HG02642 (cell line): ENCODE data around the gene NGFR.

Source experiments
- ATAC-seq: cut with Tn5 transposase; IDR thresholded peaks from one replicate; pipeline ENCODE4 v1.9.1; 2021; ENCODE audit warnings: mild to moderate bottlenecking; ENCODE audit not compliant: unreplicated experiment, poor library complexity

Gene NGFR

GRCh38 chr17:49513044-49513395, 17.9 kb downstream of the NGFR start:
- no peak for ATAC-seq

DNA sequence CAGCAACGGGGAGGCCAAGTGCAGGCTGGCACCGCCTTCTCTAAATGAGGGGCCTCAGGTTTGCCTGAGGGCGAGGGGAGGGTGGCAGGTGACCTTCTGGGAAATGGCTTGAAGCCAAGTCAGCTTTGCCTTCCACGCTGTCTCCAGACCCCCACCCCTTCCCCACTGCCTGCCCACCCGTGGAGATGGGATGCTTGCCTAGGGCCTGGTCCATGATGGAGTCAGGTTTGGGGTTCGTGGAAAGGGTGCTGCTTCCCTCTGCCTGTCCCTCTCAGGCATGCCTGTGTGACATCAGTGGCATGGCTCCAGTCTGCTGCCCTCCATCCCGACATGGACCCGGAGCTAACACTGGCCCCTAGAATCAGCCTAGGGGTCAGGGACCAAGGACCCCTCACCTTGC, 18.5 kb downstream of the NGFR start:
- ATAC-seq = no peak

DNA sequence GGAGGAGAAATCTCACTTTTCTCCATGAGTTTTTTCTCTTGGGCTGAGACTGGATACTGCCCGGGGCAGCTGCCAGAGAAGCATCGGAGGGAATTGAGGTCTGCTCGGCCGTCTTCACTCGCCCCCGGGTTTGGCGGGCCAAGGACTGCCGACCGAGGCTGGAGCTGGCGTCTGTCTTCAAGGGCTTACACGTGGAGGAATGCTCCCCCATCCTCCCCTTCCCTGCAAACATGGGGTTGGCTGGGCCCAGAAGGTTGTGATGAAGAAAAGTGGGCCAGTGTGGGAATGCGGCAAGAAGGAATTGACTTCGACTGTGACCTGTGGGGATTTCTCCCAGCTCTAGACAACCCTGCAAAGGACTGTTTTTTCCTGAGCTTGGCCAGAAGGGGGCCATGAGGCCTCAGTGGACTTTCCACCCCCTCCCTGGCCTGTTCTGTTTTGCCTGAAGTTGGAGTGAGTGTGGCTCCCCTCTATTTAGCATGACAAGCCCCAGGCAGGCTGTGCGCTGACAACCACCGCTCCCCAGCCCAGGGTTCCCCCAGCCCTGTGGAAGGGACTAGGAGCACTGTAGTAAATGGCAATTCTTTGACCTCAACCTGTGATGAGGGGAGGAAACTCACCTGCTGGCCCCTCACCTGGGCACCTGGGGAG, 19.1 kb downstream of the NGFR start:
- no peak for ATAC-seq

GRCh38 chr17:49515196-49515770, 20.2 kb downstream of the NGFR start:
- peak; percentile 69 for ATAC-seq

DNA sequence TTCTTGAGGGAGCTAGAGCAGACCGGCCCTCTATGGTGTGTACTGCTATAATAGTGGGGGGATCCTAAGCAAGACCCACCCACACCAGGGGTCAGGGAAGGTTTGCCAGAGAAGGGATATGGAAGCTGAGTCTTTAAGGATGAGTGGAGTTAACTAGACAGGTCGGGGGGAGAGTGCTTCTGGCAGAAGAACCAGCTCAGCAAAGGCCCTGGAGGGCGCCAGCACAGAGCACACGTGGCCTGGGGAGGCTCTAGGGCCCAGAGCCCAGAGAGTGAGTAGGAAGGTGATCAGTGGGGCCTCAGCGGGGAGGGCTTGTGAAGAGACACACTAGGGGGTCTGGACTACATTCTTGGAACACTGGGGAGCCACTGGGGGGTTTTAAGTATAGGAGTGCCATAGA, 21.1 kb downstream of the NGFR start:
- ATAC-seq = no peak

GRCh38 chr17:49518346-49519078, 23.4 kb downstream of the NGFR start:
- ATAC-seq = no peak

- no peak for ATAC-seq
Measured at GRCh38 chr17:49519781-49520180, 24.7 kb downstream of the NGFR start.

DNA sequence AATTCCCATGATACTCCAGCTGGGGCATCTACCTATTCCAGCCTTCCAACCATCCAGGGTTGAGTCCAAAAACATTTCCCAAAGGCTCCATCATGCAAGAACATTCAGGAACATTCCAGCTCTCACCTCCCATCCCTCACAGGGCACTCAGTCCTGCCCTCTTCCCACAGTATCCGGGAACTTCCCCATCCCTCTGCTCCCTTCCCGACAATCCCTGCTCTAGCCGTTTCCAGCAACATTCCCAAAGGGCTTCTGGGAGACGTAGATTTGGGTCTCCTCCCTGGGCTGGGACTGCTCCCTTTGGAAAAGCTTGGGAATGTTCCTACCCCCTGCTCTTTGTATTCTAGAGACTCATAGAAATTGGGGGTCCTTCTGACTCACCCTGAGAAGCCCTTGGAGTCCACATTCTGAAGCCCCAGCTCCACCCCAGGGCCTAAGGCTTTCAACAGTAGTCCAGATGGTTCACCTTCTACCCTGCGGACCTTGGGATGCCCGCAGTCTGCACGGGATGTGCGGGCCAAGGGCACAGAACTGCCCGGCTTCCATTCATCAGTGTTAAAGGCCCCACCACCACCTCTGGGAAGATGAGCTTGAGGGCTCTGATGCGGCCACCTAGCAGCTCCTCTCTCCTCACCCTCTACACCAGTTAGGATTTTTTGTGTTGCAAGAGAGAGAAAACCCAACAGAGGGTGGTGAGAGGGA, 25.4 kb downstream of the NGFR start:
- no peak for ATAC-seq

DNA sequence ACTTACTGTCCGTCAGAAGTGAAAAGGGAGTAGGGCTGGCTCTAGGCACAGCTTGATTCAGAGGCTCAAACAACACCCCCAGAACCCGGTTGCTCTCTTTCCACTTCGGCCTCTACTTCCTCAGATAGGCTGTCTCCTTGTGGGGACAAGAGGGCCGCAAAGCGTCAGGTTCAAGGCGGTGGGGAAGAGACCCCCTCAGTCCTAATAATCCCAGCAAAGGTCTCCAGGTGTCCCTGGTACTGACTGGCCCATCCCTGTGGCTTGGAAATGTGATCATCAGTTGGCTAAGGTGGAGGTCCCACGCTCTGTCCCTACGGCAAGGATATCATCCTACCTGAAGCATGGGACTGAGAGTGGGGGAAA, 26.0 kb downstream of the NGFR start:
- ATAC-seq = no peak

- ATAC-seq = no peak
Measured at GRCh38 chr17:49521471-49522356, 26.6 kb downstream of the NGFR start.

DNA sequence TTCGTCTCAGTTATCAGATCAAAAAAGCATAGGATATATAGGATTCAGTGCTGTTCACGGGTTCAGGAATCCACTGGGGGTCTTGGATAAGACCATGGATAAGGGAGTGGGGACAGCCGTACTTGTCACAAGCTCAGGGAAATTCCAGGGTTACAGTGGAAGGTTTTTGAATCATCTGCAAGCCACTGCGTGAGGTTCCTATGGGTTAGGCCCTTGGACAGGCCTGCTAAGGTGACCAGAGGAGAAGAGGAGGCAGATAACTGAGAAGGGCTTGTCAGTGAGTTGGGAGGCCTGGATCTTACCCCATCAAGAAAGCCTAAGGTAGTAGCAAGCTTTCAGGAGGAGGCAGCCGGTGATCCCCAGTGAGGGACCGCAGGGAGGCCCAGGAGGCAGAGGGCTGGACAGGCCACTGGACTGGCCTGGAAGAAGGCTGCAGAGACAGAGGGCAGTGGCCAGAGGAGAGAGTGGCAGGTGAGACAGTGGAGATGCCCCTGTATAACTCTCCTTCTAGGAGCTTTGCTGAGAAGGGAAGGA, 27.3 kb downstream of the NGFR start:
- no peak for ATAC-seq

DNA sequence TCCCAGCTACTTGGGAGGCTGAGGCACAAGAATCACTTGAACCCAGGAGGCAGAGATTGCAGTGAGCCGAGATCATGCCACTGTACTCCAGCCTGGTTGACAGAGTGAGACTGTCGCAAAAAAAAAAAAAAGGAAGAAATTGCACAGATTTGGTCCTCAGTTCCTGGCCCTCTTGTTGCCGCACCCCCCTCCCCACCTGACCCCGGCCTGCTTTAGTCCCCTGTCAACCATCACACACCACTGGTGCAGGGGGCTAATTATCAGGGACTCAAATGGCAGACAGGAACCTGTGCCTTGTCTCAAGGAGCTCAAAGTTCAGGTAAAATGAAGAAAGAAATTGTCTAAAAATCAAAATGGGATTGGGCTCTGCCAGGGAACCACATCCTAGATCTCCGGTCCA, 28.1 kb downstream of the NGFR start:
- ATAC-seq = no peak

DNA sequence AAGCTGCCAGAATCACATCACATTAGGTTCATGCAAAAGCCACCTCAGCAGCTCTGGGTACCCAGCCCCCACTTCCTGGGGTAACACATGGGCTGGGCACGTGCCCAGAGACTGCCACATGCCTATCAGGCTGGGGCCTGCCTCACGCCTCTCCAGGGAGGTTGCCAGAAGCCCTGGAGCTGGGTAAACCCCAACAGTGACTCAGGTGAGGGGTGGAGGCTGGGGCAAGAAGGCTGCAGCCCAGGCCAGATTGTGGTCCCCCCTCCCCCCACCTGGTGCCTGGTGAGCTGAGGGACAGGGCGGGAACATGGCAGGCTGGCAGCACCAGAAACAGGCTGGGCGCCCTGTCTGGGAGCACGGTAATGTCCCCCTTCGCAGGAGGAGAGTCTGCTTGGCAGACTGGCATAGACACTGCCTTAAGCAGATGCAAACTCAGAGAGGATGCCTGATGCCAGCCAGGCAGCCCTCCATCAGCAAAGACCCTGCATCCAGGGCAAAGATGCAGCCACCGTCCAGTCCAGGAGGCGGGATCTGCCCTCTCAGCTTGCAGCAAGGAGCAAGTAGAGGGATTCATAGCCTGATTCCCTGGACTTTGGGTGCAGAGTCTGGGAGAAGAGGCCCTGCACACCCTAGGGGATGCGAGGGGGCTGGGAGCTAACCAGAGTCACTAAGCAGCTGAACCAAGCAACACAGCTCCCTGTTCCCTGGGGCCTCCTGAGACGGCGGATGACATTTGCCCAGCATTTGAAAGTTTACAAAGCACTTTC, 28.8 kb downstream of the NGFR start:
- no peak for ATAC-seq

- ATAC-seq = no peak
Measured at GRCh38 chr17:49524473-49525359, 29.6 kb downstream of the NGFR start.

GRCh38 chr17:49525831-49526741, 31.0 kb downstream of the NGFR start:
- ATAC-seq = no peak

GRCh38 chr17:49527927-49528651, 33.0 kb downstream of the NGFR start:
- no peak for ATAC-seq

DNA sequence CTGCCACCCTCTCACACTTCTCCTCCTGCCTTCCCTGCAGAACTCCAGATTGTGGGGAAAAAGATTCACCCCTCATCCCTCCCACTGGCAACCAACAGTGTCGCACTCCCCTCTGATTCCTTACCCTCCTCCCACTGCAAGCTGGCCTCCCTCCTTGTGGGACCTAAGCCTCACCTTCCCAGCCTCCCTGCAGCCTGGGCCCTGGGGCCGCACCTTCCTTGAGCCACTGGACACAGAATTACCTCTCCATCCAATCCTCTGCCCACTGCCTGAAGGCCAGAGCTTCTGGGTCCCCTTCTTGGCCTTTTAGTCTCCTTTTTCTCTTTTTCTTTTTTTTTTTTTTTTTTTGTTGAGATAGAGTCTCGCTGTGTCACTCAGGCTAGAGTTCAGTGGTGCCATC, 33.9 kb downstream of the NGFR start:
- ATAC-seq = no peak
